Measurements from ENCODE around the gene PTPN4.

The PTPN4 gene

GRCh38 chr2:119922699-119923098 lies 163.0 kb downstream of the PTPN4 start:
- TF ChIP-seq, protein P1, sequence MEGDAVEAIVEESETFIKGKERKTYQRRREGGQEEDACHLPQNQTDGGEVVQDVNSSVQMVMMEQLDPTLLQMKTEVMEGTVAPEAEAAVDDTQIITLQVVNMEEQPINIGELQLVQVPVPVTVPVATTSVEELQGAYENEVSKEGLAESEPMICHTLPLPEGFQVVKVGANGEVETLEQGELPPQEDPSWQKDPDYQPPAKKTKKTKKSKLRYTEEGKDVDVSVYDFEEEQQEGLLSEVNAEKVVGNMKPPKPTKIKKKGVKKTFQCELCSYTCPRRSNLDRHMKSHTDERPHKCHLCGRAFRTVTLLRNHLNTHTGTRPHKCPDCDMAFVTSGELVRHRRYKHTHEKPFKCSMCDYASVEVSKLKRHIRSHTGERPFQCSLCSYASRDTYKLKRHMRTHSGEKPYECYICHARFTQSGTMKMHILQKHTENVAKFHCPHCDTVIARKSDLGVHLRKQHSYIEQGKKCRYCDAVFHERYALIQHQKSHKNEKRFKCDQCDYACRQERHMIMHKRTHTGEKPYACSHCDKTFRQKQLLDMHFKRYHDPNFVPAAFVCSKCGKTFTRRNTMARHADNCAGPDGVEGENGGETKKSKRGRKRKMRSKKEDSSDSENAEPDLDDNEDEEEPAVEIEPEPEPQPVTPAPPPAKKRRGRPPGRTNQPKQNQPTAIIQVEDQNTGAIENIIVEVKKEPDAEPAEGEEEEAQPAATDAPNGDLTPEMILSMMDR (IDR thresholded peaks at IDR 0.05; ENCODE audit: poor library complexity, severe bottlenecking) = no peak

GRCh38 chr2:119929537-119929936 lies 169.8 kb downstream of the PTPN4 start:
- no peaks in the 10 kb centered on the region for H3K27me3 ChIP-seq (ENCODE audit: insufficient read depth, poor library complexity, severe bottlenecking)
- H3K9me3 ChIP-seq (ENCODE audit: severe bottlenecking) = no peaks in the 10 kb centered on the region
- TF ChIP-seq, protein P1 (IDR thresholded peaks at IDR 0.05; ENCODE audit: poor library complexity, severe bottlenecking) = no peak
- no peaks in the 10 kb centered on the region for H3K4me1 ChIP-seq (ENCODE audit: insufficient read depth, poor library complexity, severe bottlenecking)
- H3K36me3 ChIP-seq (ENCODE audit: low read depth) = peaks cover 15% of the 10 kb centered on the region; the same call in 1 of the 2 replicates
- no peak overlapping the region for H3K4me3 ChIP-seq (ENCODE audit: severe bottlenecking)
- ATAC-seq (ENCODE audit: low read depth) = no peak
- no peak overlapping the region for H3K27ac ChIP-seq (ENCODE audit: poor library complexity, severe bottlenecking)
- no peak for DNase-seq (ENCODE audit: low spot score)

More at GRCh38 chr2:119922699-119923098, 163.0 kb downstream of the PTPN4 start:
- ATAC-seq (ENCODE audit: low read depth) (no peak), DNase-seq (ENCODE audit: low spot score) (no peak)
- Histone ChIP-seq H3K9me3 (ENCODE audit: severe bottlenecking) (no peaks in the 10 kb centered on the region), H3K27me3 (ENCODE audit: insufficient read depth, poor library complexity, severe bottlenecking) (no peaks in the 10 kb centered on the region), H3K4me1 (ENCODE audit: insufficient read depth, poor library complexity, severe bottlenecking) (no peaks in the 10 kb centered on the region), H3K36me3 (ENCODE audit: low read depth) (no peaks in the 10 kb centered on the region), H3K27ac (ENCODE audit: poor library complexity, severe bottlenecking) (no peak overlapping the region), H3K4me3 (ENCODE audit: severe bottlenecking) (no peak overlapping the region)

GRCh38 chr2:119932809-119933208 lies 173.1 kb downstream of the PTPN4 start:
- ATAC-seq (ENCODE audit: low read depth) = no peak
- Histone ChIP-seq H3K4me3 (ENCODE audit: severe bottlenecking) (no peak overlapping the region), H3K27me3 (ENCODE audit: insufficient read depth, poor library complexity, severe bottlenecking) (no peaks in the 10 kb centered on the region), H3K27ac (ENCODE audit: poor library complexity, severe bottlenecking) (no peak overlapping the region), H3K9me3 (ENCODE audit: severe bottlenecking) (no peaks in the 10 kb centered on the region), H3K36me3 (ENCODE audit: low read depth) (peaks cover 28% of the 10 kb centered on the region; the same call in 1 of the 2 replicates), H3K4me1 (ENCODE audit: insufficient read depth, poor library complexity, severe bottlenecking) (no peaks in the 10 kb centered on the region)
- TF ChIP-seq, protein P1 (IDR thresholded peaks at IDR 0.05; ENCODE audit: poor library complexity, severe bottlenecking) = no peak
- DNase-seq (ENCODE audit: low spot score) = no peak

DNA sequence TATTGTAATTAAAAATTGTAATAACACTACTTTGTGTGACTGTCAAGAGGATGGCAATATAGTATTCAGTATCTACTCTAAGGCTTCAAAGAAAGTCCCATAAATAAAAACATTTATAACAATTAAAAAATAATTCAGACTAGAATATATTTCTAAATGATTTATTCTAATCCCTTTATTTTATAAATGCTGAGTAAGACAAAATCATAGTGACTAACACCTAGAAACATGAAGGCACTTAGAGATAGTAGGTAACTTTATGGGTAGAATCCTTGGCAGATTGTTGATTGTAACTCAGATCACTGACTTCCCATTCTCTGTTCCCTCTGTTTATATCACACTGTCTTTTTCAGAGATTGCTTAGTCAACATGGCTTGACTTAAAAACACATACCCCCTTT lies 174.6 kb downstream of the PTPN4 start:
- no peaks in the 10 kb centered on the region for H3K4me1 ChIP-seq (ENCODE audit: insufficient read depth, poor library complexity, severe bottlenecking)
- ATAC-seq (ENCODE audit: low read depth) (no peak), DNase-seq (ENCODE audit: low spot score) (no peak)
- H3K4me3 ChIP-seq (ENCODE audit: severe bottlenecking) = no peak overlapping the region
- TF ChIP-seq, protein P1 (IDR thresholded peaks at IDR 0.05; ENCODE audit: poor library complexity, severe bottlenecking) = no peak
- no peak overlapping the region for H3K27ac ChIP-seq (ENCODE audit: poor library complexity, severe bottlenecking)
- H3K27me3 ChIP-seq (ENCODE audit: insufficient read depth, poor library complexity, severe bottlenecking) = no peaks in the 10 kb centered on the region
- H3K36me3 ChIP-seq (ENCODE audit: low read depth) = peaks cover 32% of the 10 kb centered on the region; the same call in 1 of the 2 replicates
- H3K9me3 ChIP-seq (ENCODE audit: severe bottlenecking) = no peaks in the 10 kb centered on the region

- H3K4me1 ChIP-seq (ENCODE audit: insufficient read depth, poor library complexity, severe bottlenecking) = no peaks in the 10 kb centered on the region
- DNase-seq (ENCODE audit: low spot score) (no peak), ATAC-seq (ENCODE audit: low read depth) (no peak)
- H3K36me3 ChIP-seq (ENCODE audit: low read depth) = peaks cover 22% of the 10 kb centered on the region; the same call in 1 of the 2 replicates
- H3K9me3 ChIP-seq (ENCODE audit: severe bottlenecking) = no peaks in the 10 kb centered on the region
- H3K27me3 ChIP-seq (ENCODE audit: insufficient read depth, poor library complexity, severe bottlenecking) = no peaks in the 10 kb centered on the region
- TF ChIP-seq, protein P1 (IDR thresholded peaks at IDR 0.05; ENCODE audit: poor library complexity, severe bottlenecking) = no peak
- H3K27ac ChIP-seq (ENCODE audit: poor library complexity, severe bottlenecking) = no peak overlapping the region
- no peak overlapping the region for H3K4me3 ChIP-seq (ENCODE audit: severe bottlenecking)
Observed at GRCh38 chr2:119937680-119938079, 178.0 kb downstream of the PTPN4 start.

All from RWPE2 (cell line).